Measurements from ENCODE around the gene DDAH1. TPM values are rescaled to one million over a fixed set of nuclear protein-coding genes. Genes with fewer than 3 reads are reported as not detected.

Gene DDAH1
- total RNA-seq, 1 experiment from 2014 or later = 22.8 TPM

DNA sequence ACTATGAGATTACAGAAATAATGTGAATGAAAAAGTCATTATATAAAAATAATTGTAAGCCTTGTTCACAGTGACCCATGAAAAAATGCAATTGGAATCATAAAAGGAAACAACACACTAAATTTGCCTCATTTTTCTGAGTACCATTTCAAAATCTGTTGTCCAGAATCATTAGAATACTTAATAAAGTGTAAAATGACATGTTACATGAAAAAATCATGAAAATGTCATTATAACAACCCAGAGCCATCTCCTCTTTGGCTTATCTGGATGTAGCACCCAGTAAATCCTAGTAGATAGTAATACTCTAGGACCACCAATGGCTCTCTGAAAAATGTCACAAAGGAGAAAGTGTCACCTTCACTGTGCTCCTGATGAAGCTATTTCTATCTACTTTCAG, 76.5 kb downstream of the DDAH1 start (continued):
- TF ChIP-seq, protein P1, sequence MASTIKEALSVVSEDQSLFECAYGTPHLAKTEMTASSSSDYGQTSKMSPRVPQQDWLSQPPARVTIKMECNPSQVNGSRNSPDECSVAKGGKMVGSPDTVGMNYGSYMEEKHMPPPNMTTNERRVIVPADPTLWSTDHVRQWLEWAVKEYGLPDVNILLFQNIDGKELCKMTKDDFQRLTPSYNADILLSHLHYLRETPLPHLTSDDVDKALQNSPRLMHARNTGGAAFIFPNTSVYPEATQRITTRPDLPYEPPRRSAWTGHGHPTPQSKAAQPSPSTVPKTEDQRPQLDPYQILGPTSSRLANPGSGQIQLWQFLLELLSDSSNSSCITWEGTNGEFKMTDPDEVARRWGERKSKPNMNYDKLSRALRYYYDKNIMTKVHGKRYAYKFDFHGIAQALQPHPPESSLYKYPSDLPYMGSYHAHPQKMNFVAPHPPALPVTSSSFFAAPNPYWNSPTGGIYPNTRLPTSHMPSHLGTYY (CRISPR knock-in tag; IDR thresholded peaks at IDR 0.05) = no peak
- TF ChIP-seq ETV6 (CRISPR knock-in tag; IDR thresholded peaks at IDR 0.05) = no peak
- no peak for TF ChIP-seq NFATC4 (CRISPR knock-in tag; IDR thresholded peaks at IDR 0.05)

DNA sequence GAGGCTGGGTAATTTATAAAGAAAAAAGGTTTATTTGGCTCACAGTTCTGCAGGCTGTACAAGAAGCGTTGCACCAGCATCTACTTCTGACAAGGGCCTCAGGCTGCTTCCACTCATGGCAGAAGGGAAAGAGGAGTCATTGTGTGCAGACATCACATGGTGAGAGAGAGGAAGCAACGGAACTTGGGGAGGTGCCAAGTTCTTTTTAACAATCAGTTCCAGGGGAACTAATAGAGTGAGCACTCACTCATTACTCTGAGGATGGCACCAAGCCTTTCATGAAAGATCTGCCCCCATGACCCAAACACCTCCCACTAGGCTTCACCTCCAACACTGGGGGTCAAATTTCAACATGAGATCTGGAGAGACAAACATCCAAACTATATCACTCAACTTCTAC, 77.2 kb downstream of the DDAH1 start:
- H3K4me3 Mint-ChIP-seq = no peak overlapping the region
- ChIA-PET POLR2A (no interaction called here), CTCF (no interaction called here)
- peaks cover 44% of the 10 kb centered on the region for H3K9me3 Mint-ChIP-seq
- peaks cover 37% of the 10 kb centered on the region for H3K27me3 Mint-ChIP-seq (ENCODE audit: low read depth)
- no peak overlapping the region for H3K27ac Mint-ChIP-seq
- ATAC-seq (no peak), DNase-seq (ENCODE audit: low spot score) (no peak)
- H3K4me1 Mint-ChIP-seq = peaks cover under 1% of the 10 kb centered on the region
- peaks cover 25% of the 10 kb centered on the region for H3K36me3 Mint-ChIP-seq
- TF ChIP-seq CREB1 (CRISPR knock-in tag; IDR thresholded peaks at IDR 0.05) = no peak
- TF ChIP-seq FOXJ3 (CRISPR knock-in tag; IDR thresholded peaks at IDR 0.05; ENCODE audit: borderline replicate concordance) = no peak
- TF ChIP-seq, protein P2, sequence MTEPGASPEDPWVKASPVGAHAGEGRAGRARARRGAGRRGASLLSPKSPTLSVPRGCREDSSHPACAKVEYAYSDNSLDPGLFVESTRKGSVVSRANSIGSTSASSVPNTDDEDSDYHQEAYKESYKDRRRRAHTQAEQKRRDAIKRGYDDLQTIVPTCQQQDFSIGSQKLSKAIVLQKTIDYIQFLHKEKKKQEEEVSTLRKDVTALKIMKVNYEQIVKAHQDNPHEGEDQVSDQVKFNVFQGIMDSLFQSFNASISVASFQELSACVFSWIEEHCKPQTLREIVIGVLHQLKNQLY (CRISPR knock-in tag; IDR thresholded peaks at IDR 0.05) = no peak
- no peak for TF ChIP-seq EMX1 (CRISPR knock-in tag; IDR thresholded peaks at IDR 0.05)
- no peak for TF ChIP-seq MYBL2 (CRISPR knock-in tag; IDR thresholded peaks at IDR 0.05)
- TF ChIP-seq, protein P3, sequence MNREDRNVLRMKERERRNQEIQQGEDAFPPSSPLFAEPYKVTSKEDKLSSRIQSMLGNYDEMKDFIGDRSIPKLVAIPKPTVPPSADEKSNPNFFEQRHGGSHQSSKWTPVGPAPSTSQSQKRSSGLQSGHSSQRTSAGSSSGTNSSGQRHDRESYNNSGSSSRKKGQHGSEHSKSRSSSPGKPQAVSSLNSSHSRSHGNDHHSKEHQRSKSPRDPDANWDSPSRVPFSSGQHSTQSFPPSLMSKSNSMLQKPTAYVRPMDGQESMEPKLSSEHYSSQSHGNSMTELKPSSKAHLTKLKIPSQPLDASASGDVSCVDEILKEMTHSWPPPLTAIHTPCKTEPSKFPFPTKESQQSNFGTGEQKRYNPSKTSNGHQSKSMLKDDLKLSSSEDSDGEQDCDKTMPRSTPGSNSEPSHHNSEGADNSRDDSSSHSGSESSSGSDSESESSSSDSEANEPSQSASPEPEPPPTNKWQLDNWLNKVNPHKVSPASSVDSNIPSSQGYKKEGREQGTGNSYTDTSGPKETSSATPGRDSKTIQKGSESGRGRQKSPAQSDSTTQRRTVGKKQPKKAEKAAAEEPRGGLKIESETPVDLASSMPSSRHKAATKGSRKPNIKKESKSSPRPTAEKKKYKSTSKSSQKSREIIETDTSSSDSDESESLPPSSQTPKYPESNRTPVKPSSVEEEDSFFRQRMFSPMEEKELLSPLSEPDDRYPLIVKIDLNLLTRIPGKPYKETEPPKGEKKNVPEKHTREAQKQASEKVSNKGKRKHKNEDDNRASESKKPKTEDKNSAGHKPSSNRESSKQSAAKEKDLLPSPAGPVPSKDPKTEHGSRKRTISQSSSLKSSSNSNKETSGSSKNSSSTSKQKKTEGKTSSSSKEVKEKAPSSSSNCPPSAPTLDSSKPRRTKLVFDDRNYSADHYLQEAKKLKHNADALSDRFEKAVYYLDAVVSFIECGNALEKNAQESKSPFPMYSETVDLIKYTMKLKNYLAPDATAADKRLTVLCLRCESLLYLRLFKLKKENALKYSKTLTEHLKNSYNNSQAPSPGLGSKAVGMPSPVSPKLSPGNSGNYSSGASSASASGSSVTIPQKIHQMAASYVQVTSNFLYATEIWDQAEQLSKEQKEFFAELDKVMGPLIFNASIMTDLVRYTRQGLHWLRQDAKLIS (CRISPR knock-in tag; IDR thresholded peaks at IDR 0.05; ENCODE audit: borderline replicate concordance) = no peak
- TF ChIP-seq, protein P4, sequence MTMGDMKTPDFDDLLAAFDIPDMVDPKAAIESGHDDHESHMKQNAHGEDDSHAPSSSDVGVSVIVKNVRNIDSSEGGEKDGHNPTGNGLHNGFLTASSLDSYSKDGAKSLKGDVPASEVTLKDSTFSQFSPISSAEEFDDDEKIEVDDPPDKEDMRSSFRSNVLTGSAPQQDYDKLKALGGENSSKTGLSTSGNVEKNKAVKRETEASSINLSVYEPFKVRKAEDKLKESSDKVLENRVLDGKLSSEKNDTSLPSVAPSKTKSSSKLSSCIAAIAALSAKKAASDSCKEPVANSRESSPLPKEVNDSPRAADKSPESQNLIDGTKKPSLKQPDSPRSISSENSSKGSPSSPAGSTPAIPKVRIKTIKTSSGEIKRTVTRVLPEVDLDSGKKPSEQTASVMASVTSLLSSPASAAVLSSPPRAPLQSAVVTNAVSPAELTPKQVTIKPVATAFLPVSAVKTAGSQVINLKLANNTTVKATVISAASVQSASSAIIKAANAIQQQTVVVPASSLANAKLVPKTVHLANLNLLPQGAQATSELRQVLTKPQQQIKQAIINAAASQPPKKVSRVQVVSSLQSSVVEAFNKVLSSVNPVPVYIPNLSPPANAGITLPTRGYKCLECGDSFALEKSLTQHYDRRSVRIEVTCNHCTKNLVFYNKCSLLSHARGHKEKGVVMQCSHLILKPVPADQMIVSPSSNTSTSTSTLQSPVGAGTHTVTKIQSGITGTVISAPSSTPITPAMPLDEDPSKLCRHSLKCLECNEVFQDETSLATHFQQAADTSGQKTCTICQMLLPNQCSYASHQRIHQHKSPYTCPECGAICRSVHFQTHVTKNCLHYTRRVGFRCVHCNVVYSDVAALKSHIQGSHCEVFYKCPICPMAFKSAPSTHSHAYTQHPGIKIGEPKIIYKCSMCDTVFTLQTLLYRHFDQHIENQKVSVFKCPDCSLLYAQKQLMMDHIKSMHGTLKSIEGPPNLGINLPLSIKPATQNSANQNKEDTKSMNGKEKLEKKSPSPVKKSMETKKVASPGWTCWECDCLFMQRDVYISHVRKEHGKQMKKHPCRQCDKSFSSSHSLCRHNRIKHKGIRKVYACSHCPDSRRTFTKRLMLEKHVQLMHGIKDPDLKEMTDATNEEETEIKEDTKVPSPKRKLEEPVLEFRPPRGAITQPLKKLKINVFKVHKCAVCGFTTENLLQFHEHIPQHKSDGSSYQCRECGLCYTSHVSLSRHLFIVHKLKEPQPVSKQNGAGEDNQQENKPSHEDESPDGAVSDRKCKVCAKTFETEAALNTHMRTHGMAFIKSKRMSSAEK (CRISPR knock-in tag; IDR thresholded peaks at IDR 0.05; ENCODE audit: borderline replicate concordance) = no peak
- TF ChIP-seq PRRX2 (CRISPR knock-in tag; IDR thresholded peaks at IDR 0.05) = no peak
- TF ChIP-seq, protein P5, sequence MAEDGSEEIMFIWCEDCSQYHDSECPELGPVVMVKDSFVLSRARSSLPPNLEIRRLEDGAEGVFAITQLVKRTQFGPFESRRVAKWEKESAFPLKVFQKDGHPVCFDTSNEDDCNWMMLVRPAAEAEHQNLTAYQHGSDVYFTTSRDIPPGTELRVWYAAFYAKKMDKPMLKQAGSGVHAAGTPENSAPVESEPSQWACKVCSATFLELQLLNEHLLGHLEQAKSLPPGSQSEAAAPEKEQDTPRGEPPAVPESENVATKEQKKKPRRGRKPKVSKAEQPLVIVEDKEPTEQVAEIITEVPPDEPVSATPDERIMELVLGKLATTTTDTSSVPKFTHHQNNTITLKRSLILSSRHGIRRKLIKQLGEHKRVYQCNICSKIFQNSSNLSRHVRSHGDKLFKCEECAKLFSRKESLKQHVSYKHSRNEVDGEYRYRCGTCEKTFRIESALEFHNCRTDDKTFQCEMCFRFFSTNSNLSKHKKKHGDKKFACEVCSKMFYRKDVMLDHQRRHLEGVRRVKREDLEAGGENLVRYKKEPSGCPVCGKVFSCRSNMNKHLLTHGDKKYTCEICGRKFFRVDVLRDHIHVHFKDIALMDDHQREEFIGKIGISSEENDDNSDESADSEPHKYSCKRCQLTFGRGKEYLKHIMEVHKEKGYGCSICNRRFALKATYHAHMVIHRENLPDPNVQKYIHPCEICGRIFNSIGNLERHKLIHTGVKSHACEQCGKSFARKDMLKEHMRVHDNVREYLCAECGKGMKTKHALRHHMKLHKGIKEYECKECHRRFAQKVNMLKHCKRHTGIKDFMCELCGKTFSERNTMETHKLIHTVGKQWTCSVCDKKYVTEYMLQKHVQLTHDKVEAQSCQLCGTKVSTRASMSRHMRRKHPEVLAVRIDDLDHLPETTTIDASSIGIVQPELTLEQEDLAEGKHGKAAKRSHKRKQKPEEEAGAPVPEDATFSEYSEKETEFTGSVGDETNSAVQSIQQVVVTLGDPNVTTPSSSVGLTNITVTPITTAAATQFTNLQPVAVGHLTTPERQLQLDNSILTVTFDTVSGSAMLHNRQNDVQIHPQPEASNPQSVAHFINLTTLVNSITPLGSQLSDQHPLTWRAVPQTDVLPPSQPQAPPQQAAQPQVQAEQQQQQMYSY (CRISPR knock-in tag; IDR thresholded peaks at IDR 0.05) = no peak
- TF ChIP-seq, protein P6, sequence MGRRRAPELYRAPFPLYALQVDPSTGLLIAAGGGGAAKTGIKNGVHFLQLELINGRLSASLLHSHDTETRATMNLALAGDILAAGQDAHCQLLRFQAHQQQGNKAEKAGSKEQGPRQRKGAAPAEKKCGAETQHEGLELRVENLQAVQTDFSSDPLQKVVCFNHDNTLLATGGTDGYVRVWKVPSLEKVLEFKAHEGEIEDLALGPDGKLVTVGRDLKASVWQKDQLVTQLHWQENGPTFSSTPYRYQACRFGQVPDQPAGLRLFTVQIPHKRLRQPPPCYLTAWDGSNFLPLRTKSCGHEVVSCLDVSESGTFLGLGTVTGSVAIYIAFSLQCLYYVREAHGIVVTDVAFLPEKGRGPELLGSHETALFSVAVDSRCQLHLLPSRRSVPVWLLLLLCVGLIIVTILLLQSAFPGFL (CRISPR knock-in tag; IDR thresholded peaks at IDR 0.05; ENCODE audit: borderline replicate concordance) = no peak
- no peak for TF ChIP-seq TEAD1 (CRISPR knock-in tag; IDR thresholded peaks at IDR 0.05)
- no peak for TF ChIP-seq IRF2 (CRISPR knock-in tag; IDR thresholded peaks at IDR 0.05; ENCODE audit: borderline replicate concordance, low read depth)
- TF ChIP-seq, protein P7, sequence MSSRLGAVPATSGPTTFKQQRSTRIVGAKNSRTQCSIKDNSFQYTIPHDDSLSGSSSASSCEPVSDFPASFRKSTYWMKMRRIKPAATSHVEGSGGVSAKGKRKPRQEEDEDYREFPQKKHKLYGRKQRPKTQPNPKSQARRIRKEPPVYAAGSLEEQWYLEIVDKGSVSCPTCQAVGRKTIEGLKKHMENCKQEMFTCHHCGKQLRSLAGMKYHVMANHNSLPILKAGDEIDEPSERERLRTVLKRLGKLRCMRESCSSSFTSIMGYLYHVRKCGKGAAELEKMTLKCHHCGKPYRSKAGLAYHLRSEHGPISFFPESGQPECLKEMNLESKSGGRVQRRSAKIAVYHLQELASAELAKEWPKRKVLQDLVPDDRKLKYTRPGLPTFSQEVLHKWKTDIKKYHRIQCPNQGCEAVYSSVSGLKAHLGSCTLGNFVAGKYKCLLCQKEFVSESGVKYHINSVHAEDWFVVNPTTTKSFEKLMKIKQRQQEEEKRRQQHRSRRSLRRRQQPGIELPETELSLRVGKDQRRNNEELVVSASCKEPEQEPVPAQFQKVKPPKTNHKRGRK (CRISPR knock-in tag; IDR thresholded peaks at IDR 0.05; ENCODE audit: borderline replicate concordance) = no peak
- TF ChIP-seq NR3C1 (CRISPR knock-in tag; conservative IDR thresholded peaks at IDR 0.05; ENCODE audit: low read depth) = no peak
- no peak for TF ChIP-seq ZNF219 (CRISPR knock-in tag; IDR thresholded peaks at IDR 0.05; ENCODE audit: borderline replicate concordance)
- TF ChIP-seq ZNF317 (CRISPR knock-in tag; IDR thresholded peaks at IDR 0.05; ENCODE audit: borderline replicate concordance, low read depth) = no peak

Measured in WTC11 (cell line).